Thyroid gland (tissue), 4 donors: ENCODE results near the gene DDX54. TPM values are rescaled to one million over a fixed set of nuclear protein-coding genes. Genes with fewer than 3 reads are reported as not detected.
"Not testable (repeated sequence)": the region's sequence is repeated elsewhere in the genome, so short reads cannot be mapped to it uniquely, and the experiment has no call there.

Experiments
- DNase-seq, 2 donors: peaks; one replicate each; pipeline ENCODE4 v3.0.0-alpha.2; 2019
- H3K27ac ChIP-seq, 3 donors: fragments of 200-600 bp; sonication (generic); 1 replicate in 2 of 3; 2 replicates in 1 of 3; pipeline ENCODE4 v1.5.1; 2016 to 2019; ENCODE audit warnings: mild to moderate bottlenecking in 1 of 3, moderate library complexity in 1 of 3
- H3K27me3 ChIP-seq: fragments of 200-600 bp; sonication (generic); one replicate; pipeline ENCODE4 v1.5.1; 2019
- H3K36me3 ChIP-seq, 2 donors: fragments of 200-600 bp; sonication (generic); one replicate each; pipeline ENCODE4 v1.5.1; 2016 to 2019
- H3K4me1 ChIP-seq, 2 donors: fragments of 200-600 bp; sonication (generic); one replicate each; pipeline ENCODE4 v1.5.1; 2017 to 2019
- H3K4me3 ChIP-seq, 3 donors: fragments of 200-600 bp; sonication (generic); replicated peaks in 1 of 3; 1 replicate in 2 of 3; 2 replicates in 1 of 3; pipeline ENCODE4 v1.5.1; 2016; ENCODE audit warnings: mild to moderate bottlenecking in 1 of 3
- H3K9me3 ChIP-seq: fragments of 200-600 bp; sonication (generic); one replicate; pipeline ENCODE4 v1.5.1; 2017
- CTCF ChIP-seq, 6 experiments: fragments of 200-600 bp in 3 of 6; fragments of 450-650 bp in 3 of 6; sonication (generic) in 3 of 6; IDR thresholded peaks; one replicate each; pipeline ENCODE4 v1.5.1; 2016 to 2019; ENCODE audit warnings: antibody characterized with exemption in 6 of 6, mild to moderate bottlenecking in 2 of 6, inconsistent platforms in 1 of 6, moderate library complexity in 1 of 6
- POLR2A ChIP-seq, 2 donors: fragments of 450-650 bp; IDR thresholded peaks; one replicate each; pipeline ENCODE4 v1.6.1; 2017; ENCODE audit warnings: antibody characterized with exemption in 2 of 2, mild to moderate bottlenecking in 2 of 2, moderate library complexity in 1 of 2
- WGBS, 2 donors: methylation state at CpG; one replicate each; pipeline ENCODE4 v1.1.5; 2017; 5-methylcytosine and 5-hydroxymethylcytosine counted together
- intact Hi-C: fragments of 100-400 bp; cut with DNase I; formaldehyde crosslinking; loops from one replicate; pipeline ENCODE4 v1.15.1; 2023
- total RNA-seq, 4 donors: library from RNA; depleted of rRNA; stranded (reverse); fragments of >200 nt; gene quantifications; one replicate each; pipeline ENCODE4 v1.2.3, GENCODE V29; 2016

The DDX54 gene
- total RNA-seq, 4 donors from 2014 or later = 59.9 to 79.3 (median 68.8) TPM

DNA sequence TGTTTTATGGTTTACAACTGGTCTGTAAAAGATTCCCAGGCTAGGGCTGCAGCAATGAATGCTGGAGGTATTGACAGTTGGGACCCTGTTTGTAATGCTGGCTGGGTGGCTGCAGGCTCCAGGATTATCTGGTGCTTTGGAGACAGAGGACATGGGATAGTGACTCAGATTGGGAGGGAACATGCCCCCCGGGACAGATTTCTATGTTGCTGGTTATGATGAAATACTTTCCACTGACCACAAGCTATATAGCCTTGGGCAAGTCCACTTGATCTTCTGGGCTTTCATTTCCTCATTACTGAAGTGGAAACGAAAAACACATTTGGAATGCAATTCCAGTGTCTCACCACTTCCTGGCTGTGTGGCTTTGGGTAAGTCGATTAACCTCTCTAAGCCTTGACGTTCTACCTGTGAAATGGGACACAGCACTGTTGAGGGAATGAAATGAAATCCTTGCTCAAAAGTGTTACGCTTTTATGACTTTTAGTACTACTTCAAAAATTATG lies 29.7 kb upstream of the DDX54 start:
- DNase-seq = peak in 1 of 2 donors; percentile 45
- intact Hi-C loops = no loop called here
- WGBS, 2 donors = 57 to 64% methylated on average over 5 of the region's 5 CpGs
- Histone ChIP-seq H3K9me3 (no peaks in the 10 kb centered on the region), H3K4me1 (peaks cover 14 to 27% of the 10 kb centered on the region in 2 donors), H3K27me3 (no peaks in the 10 kb centered on the region), H3K4me3 (no peak overlapping the region), H3K36me3 (no peaks in the 10 kb centered on the region), H3K27ac (peak overlapping the region; percentile 13 to 57 (median 41))
- peak in 1 of 6 experiments; percentile 6 for TF ChIP-seq CTCF (IDR thresholded peaks at IDR 0.05)
- no peak for TF ChIP-seq POLR2A (IDR thresholded peaks at IDR 0.05)

GRCh38 chr12:113211160-113211559 lies 25.9 kb upstream of the DDX54 start:
- Histone ChIP-seq H3K9me3 (no peaks in the 10 kb centered on the region), H3K27ac (no peak overlapping the region), H3K4me1 (peaks cover 10 to 21% of the 10 kb centered on the region in 2 donors), H3K4me3 (no peak overlapping the region), H3K36me3 (no peaks in the 10 kb centered on the region), H3K27me3 (no peaks in the 10 kb centered on the region)
- no peak for DNase-seq
- TF ChIP-seq POLR2A (IDR thresholded peaks at IDR 0.05) = no peak
- no peak for TF ChIP-seq CTCF (IDR thresholded peaks at IDR 0.05)
- intact Hi-C loops = no loop called here
- WGBS, 2 donors = 94 to 95% methylated on average over 6 of the region's 6 CpGs

GRCh38 chr12:113208041-113208934 lies 23.0 kb upstream of the DDX54 start:
- TF ChIP-seq CTCF (IDR thresholded peaks at IDR 0.05) (no peak), POLR2A (IDR thresholded peaks at IDR 0.05) (no peak)
- Histone ChIP-seq H3K4me1 (peaks cover 5 to 14% of the 10 kb centered on the region in 2 donors), H3K27ac (no peak overlapping the region), H3K4me3 (no peak overlapping the region), H3K27me3 (no peaks in the 10 kb centered on the region), H3K36me3 (no peaks in the 10 kb centered on the region), H3K9me3 (no peaks in the 10 kb centered on the region)
- intact Hi-C loops = no loop called here
- 80 to 81% methylated on average over 10 of the region's 10 CpGs for WGBS, 2 donors
- no peak for DNase-seq

DNA sequence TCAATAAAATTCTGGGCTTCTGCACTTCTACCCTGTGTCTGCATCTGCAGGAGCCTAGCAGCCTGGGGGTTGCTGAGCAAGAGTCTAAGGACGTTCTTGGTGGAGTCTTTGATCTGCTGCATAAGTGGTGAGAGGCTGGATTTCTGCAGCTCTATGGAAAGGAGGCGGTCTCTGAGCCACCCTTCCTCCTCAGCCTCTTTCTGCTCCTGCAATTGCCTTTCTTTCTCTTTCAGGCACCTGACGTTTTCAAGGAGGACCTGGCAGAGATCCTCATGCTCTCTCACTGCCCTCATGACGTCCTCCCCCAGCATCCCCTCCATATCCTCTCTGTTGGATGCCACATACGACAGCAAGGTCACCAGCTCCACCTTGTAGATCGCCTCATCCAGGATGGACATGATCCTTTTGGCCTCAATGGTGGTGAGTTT lies 22.3 kb upstream of the DDX54 start:
- Histone ChIP-seq H3K27me3 (no peaks in the 10 kb centered on the region), H3K27ac (no peak overlapping the region), H3K4me1 (peaks cover 5 to 14% of the 10 kb centered on the region in 2 donors), H3K4me3 (no peak overlapping the region), H3K36me3 (no peaks in the 10 kb centered on the region), H3K9me3 (no peaks in the 10 kb centered on the region)
- intact Hi-C loops = no loop called here
- whole genome bisulfite sequencing, 2 donors = 77 to 87% methylated on average over 6 of the region's 6 CpGs
- TF ChIP-seq CTCF (IDR thresholded peaks at IDR 0.05) = no peak
- TF ChIP-seq POLR2A (IDR thresholded peaks at IDR 0.05) = no peak
- DNase-seq = no peak

- H3K27ac ChIP-seq = not testable (repeated sequence)
These were observed 21.5 kb upstream of the DDX54 start for GRCh38 chr12:113206802-113207201.

More at GRCh38 chr12:113206802-113207201, 21.5 kb upstream of the DDX54 start:
- H3K9me3 ChIP-seq, H3K4me3 ChIP-seq, intact Hi-C loops, H3K36me3 ChIP-seq, H3K27me3 ChIP-seq, DNase-seq: not testable (repeated sequence)
- 96 to 98% methylated on average over 5 of the region's 5 CpGs for WGBS, 2 donors
- H3K4me1 ChIP-seq = peaks cover 5 to 14% of the 10 kb centered on the region in 2 donors
